Body of pancreas (tissue), 4 donors: Measurements from ENCODE around the gene TFF2.

Experiments used
- POLR2A ChIP-seq, 3 donors: fragments of 450-650 bp; IDR thresholded peaks; one replicate each; pipeline ENCODE4 v1.6.1; 2016; ENCODE audit warnings: antibody characterized with exemption in 3 of 3, mild to moderate bottlenecking in 2 of 3
- TF ChIP-seq, protein P1 (sequence below), 7 experiments: fragments of 450-650 bp in 4 of 7; fragments of 200-600 bp in 3 of 7; sonication (generic) in 3 of 7; IDR thresholded peaks; one replicate each; pipeline ENCODE4 v1.5.1; 2016 to 2019; ENCODE audit warnings: antibody characterized with exemption in 7 of 7

GRCh38 chr21:42377211-42377950 is 26.6 kb upstream of the TFF2 start:
- TF ChIP-seq POLR2A (IDR thresholded peaks at IDR 0.05) = no peak
- TF ChIP-seq, protein P1, sequence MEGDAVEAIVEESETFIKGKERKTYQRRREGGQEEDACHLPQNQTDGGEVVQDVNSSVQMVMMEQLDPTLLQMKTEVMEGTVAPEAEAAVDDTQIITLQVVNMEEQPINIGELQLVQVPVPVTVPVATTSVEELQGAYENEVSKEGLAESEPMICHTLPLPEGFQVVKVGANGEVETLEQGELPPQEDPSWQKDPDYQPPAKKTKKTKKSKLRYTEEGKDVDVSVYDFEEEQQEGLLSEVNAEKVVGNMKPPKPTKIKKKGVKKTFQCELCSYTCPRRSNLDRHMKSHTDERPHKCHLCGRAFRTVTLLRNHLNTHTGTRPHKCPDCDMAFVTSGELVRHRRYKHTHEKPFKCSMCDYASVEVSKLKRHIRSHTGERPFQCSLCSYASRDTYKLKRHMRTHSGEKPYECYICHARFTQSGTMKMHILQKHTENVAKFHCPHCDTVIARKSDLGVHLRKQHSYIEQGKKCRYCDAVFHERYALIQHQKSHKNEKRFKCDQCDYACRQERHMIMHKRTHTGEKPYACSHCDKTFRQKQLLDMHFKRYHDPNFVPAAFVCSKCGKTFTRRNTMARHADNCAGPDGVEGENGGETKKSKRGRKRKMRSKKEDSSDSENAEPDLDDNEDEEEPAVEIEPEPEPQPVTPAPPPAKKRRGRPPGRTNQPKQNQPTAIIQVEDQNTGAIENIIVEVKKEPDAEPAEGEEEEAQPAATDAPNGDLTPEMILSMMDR (IDR thresholded peaks at IDR 0.05) = no peak
